ENCODE measurements around the gene MYO1H.

GRCh38 chr12:109389146-109389545, 41.4 kb downstream of the MYO1H start:
- TF ChIP-seq CTCF (IDR thresholded peaks at IDR 0.05) (no peak), POLR2A (IDR thresholded peaks at IDR 0.05; ENCODE audit: low read depth) (no peak), EP300 (IDR thresholded peaks at IDR 0.05) (no peak)
